Suprapubic skin (tissue), 4 donors: Measurements from ENCODE around the gene HSD3B1. TPM values are rescaled to one million over a fixed set of nuclear protein-coding genes. Genes with fewer than 3 reads are reported as not detected.

ENCODE experiments used
- DNase-seq, 2 donors: peaks; one replicate each; pipeline ENCODE4 v3.0.0-alpha.2; 2019; ENCODE audit warnings: low spot score in 2 of 2
- H3K27ac ChIP-seq: fragments of 200-600 bp; sonication (generic); one replicate; pipeline ENCODE4 v1.5.1; 2019
- H3K27me3 ChIP-seq: fragments of 200-600 bp; sonication (generic); one replicate; pipeline ENCODE4 v1.5.1; 2019
- H3K36me3 ChIP-seq: fragments of 200-600 bp; sonication (generic); one replicate; pipeline ENCODE4 v1.5.1; 2019
- H3K4me1 ChIP-seq: fragments of 200-600 bp; sonication (generic); one replicate; pipeline ENCODE4 v1.5.1; 2019
- H3K4me3 ChIP-seq: fragments of 200-600 bp; sonication (generic); one replicate; pipeline ENCODE4 v1.5.1; 2019; ENCODE audit warnings: mild to moderate bottlenecking
- H3K9me3 ChIP-seq: fragments of 200-600 bp; sonication (generic); one replicate; pipeline ENCODE4 v1.5.1; 2019
- CTCF ChIP-seq, 2 donors: fragments of 200-600 bp in 1 of 2; fragments of 450-650 bp in 1 of 2; sonication (generic) in 1 of 2; IDR thresholded peaks; one replicate each; pipeline ENCODE4 v1.5.1; 2016 to 2019; ENCODE audit warnings: antibody characterized with exemption in 2 of 2, mild to moderate bottlenecking in 1 of 2, moderate library complexity in 1 of 2
- EP300 ChIP-seq: sonication (generic); formaldehyde crosslinking; IDR thresholded peaks from one replicate; pipeline ENCODE4 v1.6.1; 2017; ENCODE audit warnings: antibody characterized with exemption
- POLR2A ChIP-seq, 2 donors: fragments of 450-650 bp; IDR thresholded peaks; one replicate each; pipeline ENCODE4 v1.6.1; 2017; ENCODE audit warnings: antibody characterized with exemption in 2 of 2, mild to moderate bottlenecking in 2 of 2, moderate library complexity in 2 of 2
- POLR2AphosphoS5 ChIP-seq, 3 donors: sonication (generic); formaldehyde crosslinking; IDR thresholded peaks; one replicate each; pipeline ENCODE4 v1.6.1; 2017; ENCODE audit warnings: antibody characterized with exemption in 3 of 3
- WGBS: methylation state at CpG from one replicate; pipeline ENCODE4 v1.1.5; 2018; 5-methylcytosine and 5-hydroxymethylcytosine counted together
- total RNA-seq, 4 donors: library from RNA; depleted of rRNA; stranded (reverse); fragments of >200 nt; gene quantifications; one replicate each; pipeline ENCODE4 v1.1.0, GENCODE V29; 2016

HSD3B1 gene
- total RNA-seq, 4 donors from 2014 or later, result 2.9 to 20.1 (median 5.6) TPM

GRCh38 chr1:119532324-119532910, 25.4 kb downstream of the HSD3B1 start:
- Histone ChIP-seq H3K27ac (no peak overlapping the region), H3K4me3 (no peak overlapping the region), H3K9me3 (no peaks in the 10 kb centered on the region), H3K4me1 (no peaks in the 10 kb centered on the region), H3K27me3 (no peaks in the 10 kb centered on the region), H3K36me3 (no peaks in the 10 kb centered on the region)
- WGBS, result 79% methylated on average over 5 of the region's 5 CpGs
- no peak for DNase-seq
- TF ChIP-seq EP300 (no peak), CTCF (IDR thresholded peaks at IDR 0.05) (no peak), POLR2A (IDR thresholded peaks at IDR 0.05) (no peak), POLR2AphosphoS5 (IDR thresholded peaks at IDR 0.05) (no peak)

GRCh38 chr1:119535381-119535780, 28.4 kb downstream of the HSD3B1 start:
- DNase-seq, result no peak
- Histone ChIP-seq H3K4me1 (no peaks in the 10 kb centered on the region), H3K4me3 (no peak overlapping the region), H3K9me3 (no peaks in the 10 kb centered on the region), H3K27me3 (no peaks in the 10 kb centered on the region), H3K27ac (no peak overlapping the region), H3K36me3 (no peaks in the 10 kb centered on the region)
- 73% methylated on average over 1 of the region's 1 CpG for WGBS
- TF ChIP-seq POLR2A (IDR thresholded peaks at IDR 0.05) (no peak), POLR2AphosphoS5 (IDR thresholded peaks at IDR 0.05) (no peak), EP300 (no peak), CTCF (IDR thresholded peaks at IDR 0.05) (no peak)

GRCh38 chr1:119537966-119538365, 31.0 kb downstream of the HSD3B1 start:
- Histone ChIP-seq H3K27me3 (no peaks in the 10 kb centered on the region), H3K4me3 (no peak overlapping the region), H3K27ac (no peak overlapping the region), H3K4me1 (no peaks in the 10 kb centered on the region), H3K9me3 (no peaks in the 10 kb centered on the region), H3K36me3 (no peaks in the 10 kb centered on the region)
- no peak for DNase-seq
- TF ChIP-seq POLR2AphosphoS5 (IDR thresholded peaks at IDR 0.05) (no peak), EP300 (no peak), CTCF (IDR thresholded peaks at IDR 0.05) (no peak), POLR2A (IDR thresholded peaks at IDR 0.05) (no peak)
- WGBS, result 86% methylated on average over 3 of the region's 3 CpGs

GRCh38 chr1:119539636-119540035, 32.6 kb downstream of the HSD3B1 start:
- H3K9me3 ChIP-seq, result no peaks in the 10 kb centered on the region
- TF ChIP-seq EP300 (no peak), CTCF (IDR thresholded peaks at IDR 0.05) (no peak), POLR2AphosphoS5 (IDR thresholded peaks at IDR 0.05) (no peak), POLR2A (IDR thresholded peaks at IDR 0.05) (no peak)
- H3K36me3 ChIP-seq, result no peaks in the 10 kb centered on the region
- H3K4me1 ChIP-seq, result no peaks in the 10 kb centered on the region
- no peak overlapping the region for H3K27ac ChIP-seq
- no peak overlapping the region for H3K4me3 ChIP-seq
- no peaks in the 10 kb centered on the region for H3K27me3 ChIP-seq
- no peak for DNase-seq

GRCh38 chr1:119541389-119541788, 34.4 kb downstream of the HSD3B1 start:
- Histone ChIP-seq H3K27ac (no peak overlapping the region), H3K9me3 (no peaks in the 10 kb centered on the region), H3K27me3 (no peaks in the 10 kb centered on the region), H3K4me3 (no peak overlapping the region), H3K36me3 (no peaks in the 10 kb centered on the region), H3K4me1 (no peaks in the 10 kb centered on the region)
- WGBS, result 67% methylated on average over 3 of the region's 3 CpGs
- TF ChIP-seq POLR2AphosphoS5 (IDR thresholded peaks at IDR 0.05), result no peak
- TF ChIP-seq CTCF (IDR thresholded peaks at IDR 0.05), result no peak
- no peak for TF ChIP-seq POLR2A (IDR thresholded peaks at IDR 0.05)
- TF ChIP-seq EP300, result no peak
- DNase-seq, result no peak
